Endothelial cell of umbilical vein (primary cell): ENCODE results near the gene NUP43. TPM values are rescaled to one million over a fixed set of nuclear protein-coding genes. Genes with fewer than 3 reads are reported as not detected.

Source experiments
- BruUV-seq: library from RNA; stranded (reverse); fragments of 400-500 nt; replicated peaks from 2 replicates; lab custom pipeline; 2021; lab: Mats Ljungman, UMichigan
- CTCF ChIA-PET: fragments of 300-600, 350-600 bp; sonication (Branson Sonifier 250); formaldehyde crosslinking; loops from one replicate; lab custom pipeline; 2021; ENCODE audit warnings: antibody characterized with exemption, inconsistent platforms; lab: Charles Lee
- POLR2A ChIA-PET: fragments of 300-600, 350-600 bp; sonication (Branson Sonifier 250); formaldehyde crosslinking; loops from one replicate; lab custom pipeline; 2021; ENCODE audit warnings: antibody characterized with exemption, inconsistent platforms; lab: Charles Lee
- DNase-seq: peaks from one replicate; pipeline ENCODE4 v3.0.0-alpha.2; 2011; ENCODE audit warnings: low read depth, low spot score
- FAIRE-seq: peaks from 2 replicates; lab custom pipeline; 2011; peaks lifted over from hg19 to GRCh38; lab: Jason Lieb, UNC
- H2AFZ ChIP-seq: 2 replicates; pipeline ENCODE4 v1.6.0; 2012; ENCODE audit warnings: low read depth, low read length, control low read depth, inconsistent platforms
- H3K27ac ChIP-seq: 2 replicates; pipeline ENCODE4 v1.5.1; 2011; ENCODE audit warnings: low read depth, mild to moderate bottlenecking, control low read depth, low read length, moderate library complexity; ENCODE audit not compliant: insufficient read depth
- H3K27me3 ChIP-seq, 2 experiments: 2 replicates each; pipeline versions ENCODE4 v1.6.0 to v1.6.1; 2011; ENCODE audit warnings: low read length in 2 of 2, mixed read lengths in 1 of 2; ENCODE audit not compliant: control insufficient read depth in 2 of 2, insufficient read depth in 2 of 2
- H3K36me3 ChIP-seq, 2 experiments: 2 replicates in 1 of 2; 3 replicates in 1 of 2; pipeline ENCODE4 v1.5.1; 2011; ENCODE audit warnings: low read length in 2 of 2, mild to moderate bottlenecking in 1 of 2, moderate library complexity in 1 of 2; ENCODE audit not compliant: control insufficient read depth in 2 of 2, insufficient read depth in 2 of 2; ENCODE audit errors: extremely low read depth in 1 of 2
- H3K4me1 ChIP-seq: 3 replicates; pipeline ENCODE4 v1.5.1; 2011; ENCODE audit warnings: mild to moderate bottlenecking, low read length; ENCODE audit not compliant: control insufficient read depth, insufficient read depth; ENCODE audit errors: extremely low read depth
- H3K4me2 ChIP-seq: 2 replicates; pipeline ENCODE4 v1.6.1; 2011; ENCODE audit warnings: low read length, control low read depth, mixed read lengths; ENCODE audit not compliant: insufficient read depth
- H3K4me3 ChIP-seq, 3 experiments: fragments of 200-600 bp in 1 of 3; sonication (generic), shearing (Covaris generic) in 1 of 3; replicated peaks in 1 of 3; 2 replicates each; pipeline ENCODE4 v1.5.1; 2011 to 2016; ENCODE audit warnings: control low read depth in 3 of 3, low read length in 3 of 3, mild to moderate bottlenecking in 2 of 3, inconsistent platforms in 1 of 3, low read depth in 1 of 3, moderate library complexity in 1 of 3; ENCODE audit not compliant: insufficient read depth in 1 of 3
- H3K79me2 ChIP-seq: 2 replicates; pipeline ENCODE4 v1.6.0; 2012; ENCODE audit warnings: low read length, inconsistent platforms; ENCODE audit not compliant: control insufficient read depth, insufficient read depth
- H3K9ac ChIP-seq: replicated peaks from 2 replicates; pipeline ENCODE3; 2011; ENCODE audit warnings: low read length, control low read depth; ENCODE audit not compliant: insufficient read depth; ENCODE audit errors: extremely low read depth
- H3K9me1 ChIP-seq: replicated peaks from 3 replicates; pipeline ENCODE4 v1.6.0; 2011; ENCODE audit warnings: mild to moderate bottlenecking, low read length; ENCODE audit not compliant: control insufficient read depth, insufficient read depth; ENCODE audit errors: extremely low read depth
- H3K9me3 ChIP-seq: replicated peaks from 2 replicates; pipeline ENCODE4 v1.5.1; 2012; ENCODE audit warnings: low read length, inconsistent platforms; ENCODE audit not compliant: control insufficient read depth, insufficient read depth
- H4K20me1 ChIP-seq: replicated peaks from 2 replicates; pipeline ENCODE3; 2011; ENCODE audit warnings: mild to moderate bottlenecking, low read length; ENCODE audit not compliant: control insufficient read depth, insufficient read depth; ENCODE audit errors: extremely low read depth
- EZH2 ChIP-seq: IDR thresholded peaks from 2 replicates; pipeline ENCODE4 v1.6.1; 2012; ENCODE audit warnings: borderline replicate concordance, low read depth, mild to moderate bottlenecking, moderate library complexity, low read length, inconsistent platforms; ENCODE audit not compliant: severe bottlenecking
- FOS ChIP-seq: IDR thresholded peaks from 2 replicates; pipeline ENCODE4 v1.6.1; 2011; ENCODE audit warnings: mild to moderate bottlenecking, low read length, moderate library complexity, borderline replicate concordance; ENCODE audit not compliant: insufficient read depth
- GATA2 ChIP-seq: IDR thresholded peaks from 2 replicates; pipeline ENCODE4 v1.7.0; 2011; ENCODE audit warnings: low read depth, mild to moderate bottlenecking, moderate library complexity, mixed read lengths, low read length; ENCODE audit not compliant: insufficient read length, insufficient read depth
- JUN ChIP-seq: IDR thresholded peaks from 2 replicates; pipeline ENCODE4 v1.6.1; 2011; ENCODE audit warnings: borderline replicate concordance, low read depth; ENCODE audit not compliant: insufficient read length, insufficient read depth
- MYC ChIP-seq: IDR thresholded peaks from one replicate; pipeline ENCODE4 v1.6.1; 2011; ENCODE audit warnings: mild to moderate bottlenecking, low read depth, low read length
- POLR2A ChIP-seq: IDR thresholded peaks from 2 replicates; pipeline ENCODE4 v1.6.1; 2012; ENCODE audit warnings: low read depth, mild to moderate bottlenecking, control low read depth, low read length
- POLR2AphosphoS5 ChIP-seq: IDR thresholded peaks from 2 replicates; pipeline ENCODE4 v1.6.1; 2012; ENCODE audit warnings: low read depth, mild to moderate bottlenecking, control low read depth, low read length, moderate library complexity; ENCODE audit not compliant: insufficient read depth
- dilution Hi-C: fragments of 300-500 bp; cut with MboI; formaldehyde crosslinking; loops from one replicate; pipeline ENCODE4 v1.15.0; 2019; ENCODE audit warnings: low sequenced_read_pairs; ENCODE audit not compliant: extremely low pct_ligation_motif_present
- intact Hi-C: fragments of 100-400 bp; cut with micrococcal nuclease; formaldehyde crosslinking; loops from one replicate; pipeline ENCODE4 v1.10.0; 2022
- polyA plus RNA-seq, 4 experiments: library from polyadenylated mRNA; depleted of rRNA in 3 of 4; stranded (reverse) in 3 of 4; unstranded in 1 of 4; fragments of >200 nt; gene quantifications; 2 replicates each; pipeline versions ENCODE4 v1.2.1 to v1.2.3, GENCODE V29; 2011 to 2012; ENCODE audit warnings: missing spikeins in 1 of 4
- total RNA-seq: library from RNA; stranded (reverse); gene quantifications from 2 replicates; pipeline ENCODE4 v1.2.3, GENCODE V29; 2021
- TF ChIP-seq, protein P1 (sequence below): IDR thresholded peaks from 2 replicates; pipeline ENCODE4 v1.6.1; 2011; ENCODE audit not compliant: insufficient read depth, insufficient read length
- TF ChIP-seq, protein P2 (sequence below), 2 donors: IDR thresholded peaks; 1 replicate in 1 of 2; 2 replicates in 1 of 2; pipeline ENCODE4 v1.5.1; 2011; ENCODE audit warnings: low read length in 2 of 2, mild to moderate bottlenecking in 2 of 2, moderate library complexity in 2 of 2, control low read depth in 1 of 2, inconsistent platforms in 1 of 2, low read depth in 1 of 2; ENCODE audit not compliant: insufficient read depth in 1 of 2; ENCODE audit errors: extremely low read depth in 1 of 2

Gene NUP43
- total and polyA plus RNA-seq, 2 donors (not counting 3 experiments of a cell fraction or from before 2014, with no cell fraction given) = 14.9 to 49.0 TPM

DNA sequence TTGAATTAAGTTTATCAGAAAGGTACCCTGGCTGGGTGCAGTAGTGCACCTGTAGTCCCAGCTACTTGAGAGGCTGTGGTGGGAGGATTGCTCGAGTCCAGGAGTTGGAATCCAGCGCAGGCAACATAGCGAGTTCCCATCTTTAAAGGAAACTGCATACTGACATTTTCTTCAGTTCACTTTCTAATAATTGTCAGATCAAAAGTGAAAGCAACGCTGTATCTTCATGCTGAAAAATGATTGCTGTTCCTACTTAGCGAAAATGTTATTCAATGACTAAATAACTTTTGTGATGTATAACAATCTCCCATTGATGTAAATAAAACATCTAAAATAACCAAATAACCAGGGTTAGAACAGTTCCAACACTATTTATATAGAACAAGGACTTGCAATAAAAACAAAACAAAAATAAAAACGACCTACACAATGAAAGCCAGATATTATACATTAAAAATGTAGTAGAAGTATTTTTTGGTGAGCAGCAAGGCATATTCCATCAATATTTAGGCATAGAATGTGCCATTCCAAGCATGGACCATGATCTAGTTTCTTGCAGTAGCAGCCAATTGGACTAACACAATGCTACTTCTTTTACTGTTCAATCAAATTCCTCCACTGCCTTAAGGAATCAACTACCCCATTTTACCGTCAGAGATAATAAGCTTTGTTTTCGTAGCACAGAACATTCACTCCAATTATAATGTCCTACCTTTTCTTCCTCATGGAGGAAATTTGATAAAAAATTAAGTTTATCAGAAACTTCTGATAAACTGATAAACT, 30.0 kb downstream of the NUP43 start:
- dilution Hi-C loops = no loop called here
- Histone ChIP-seq H3K9me3 (no peaks in the 10 kb centered on the region), H3K27ac (no peak overlapping the region), H3K9ac (peak overlapping the region; percentile 34), H3K27me3 (no peaks in the 10 kb centered on the region), H3K4me2 (peak overlapping the region; percentile 97), H4K20me1 (no peaks in the 10 kb centered on the region), H3K9me1 (no peaks in the 10 kb centered on the region), H2AFZ (no peak overlapping the region), H3K4me3 (peak overlapping the region; percentile 22 to 98 (median 96)), H3K36me3 (peaks cover 0 to 2% of the 10 kb centered on the region in 2 experiments), H3K79me2 (peaks cover 62% of the 10 kb centered on the region), H3K4me1 (peaks cover 16% of the 10 kb centered on the region)
- no peak for FAIRE-seq
- intact Hi-C loops = loop anchor here (5.0 kb wide), 1 partner anchor 149 kb away; the partner anchor contains the start of gene GINM1
- ChIA-PET CTCF (interaction anchor here (1.6 kb wide), 1 partner anchor 15 kb away, joined by 4 read pairs; no protein-coding TSS in a partner anchor), POLR2A (no interaction called here)
- peak; percentile 28 for DNase-seq
- BruUV-seq = TSS peak; percentile 31
- no peak for TF ChIP-seq GATA2
- no peak for TF ChIP-seq MYC
- no peak for TF ChIP-seq JUN
- TF ChIP-seq EZH2 = no peak
- TF ChIP-seq POLR2AphosphoS5 = no peak
- TF ChIP-seq POLR2A = no peak
- TF ChIP-seq, protein P1, sequence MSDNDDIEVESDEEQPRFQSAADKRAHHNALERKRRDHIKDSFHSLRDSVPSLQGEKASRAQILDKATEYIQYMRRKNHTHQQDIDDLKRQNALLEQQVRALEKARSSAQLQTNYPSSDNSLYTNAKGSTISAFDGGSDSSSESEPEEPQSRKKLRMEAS = no peak
- no peak for TF ChIP-seq FOS
- TF ChIP-seq, protein P2, sequence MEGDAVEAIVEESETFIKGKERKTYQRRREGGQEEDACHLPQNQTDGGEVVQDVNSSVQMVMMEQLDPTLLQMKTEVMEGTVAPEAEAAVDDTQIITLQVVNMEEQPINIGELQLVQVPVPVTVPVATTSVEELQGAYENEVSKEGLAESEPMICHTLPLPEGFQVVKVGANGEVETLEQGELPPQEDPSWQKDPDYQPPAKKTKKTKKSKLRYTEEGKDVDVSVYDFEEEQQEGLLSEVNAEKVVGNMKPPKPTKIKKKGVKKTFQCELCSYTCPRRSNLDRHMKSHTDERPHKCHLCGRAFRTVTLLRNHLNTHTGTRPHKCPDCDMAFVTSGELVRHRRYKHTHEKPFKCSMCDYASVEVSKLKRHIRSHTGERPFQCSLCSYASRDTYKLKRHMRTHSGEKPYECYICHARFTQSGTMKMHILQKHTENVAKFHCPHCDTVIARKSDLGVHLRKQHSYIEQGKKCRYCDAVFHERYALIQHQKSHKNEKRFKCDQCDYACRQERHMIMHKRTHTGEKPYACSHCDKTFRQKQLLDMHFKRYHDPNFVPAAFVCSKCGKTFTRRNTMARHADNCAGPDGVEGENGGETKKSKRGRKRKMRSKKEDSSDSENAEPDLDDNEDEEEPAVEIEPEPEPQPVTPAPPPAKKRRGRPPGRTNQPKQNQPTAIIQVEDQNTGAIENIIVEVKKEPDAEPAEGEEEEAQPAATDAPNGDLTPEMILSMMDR (IDR thresholded peaks at IDR 0.05; ENCODE audit: extremely low read depth in 1 of 2, insufficient read depth in 1 of 2, low read depth in 1 of 2, low read length in 2 of 2) = no peak
